Ovary (tissue), 9 donors: ENCODE results near the gene NPDC1. TPM values are rescaled to one million over a fixed set of nuclear protein-coding genes. Genes with fewer than 3 reads are reported as not detected.

Experiments
- DNase-seq, 5 donors: peaks; one replicate each; pipeline ENCODE4 v3.0.0-alpha.2; 2019 to 2020
- H3K27ac ChIP-seq, 2 donors: fragments of 200-600 bp; one replicate each; pipeline versions ENCODE4 v1.5.1 to v1.8.0; 2019 to 2022
- H3K27me3 ChIP-seq: fragments of 200-600 bp; one replicate; pipeline ENCODE4 v1.8.0; 2022
- H3K36me3 ChIP-seq: fragments of 200-600 bp; sonication (generic); one replicate; pipeline ENCODE4 v1.5.1; 2019
- H3K4me1 ChIP-seq: one replicate; pipeline ENCODE4 v1.8.1; 2013; ENCODE audit warnings: mild to moderate bottlenecking, moderate library complexity; ENCODE audit not compliant: insufficient read depth
- H3K4me3 ChIP-seq: fragments of 200-600 bp; sonication (generic); one replicate; pipeline ENCODE4 v1.5.1; 2017
- H3K9me3 ChIP-seq, 2 donors: fragments of 200-600 bp in 1 of 2; sonication (generic) in 1 of 2; one replicate each; pipeline versions ENCODE4 v1.5.1 to v1.8.1; 2013 to 2019; ENCODE audit warnings: mild to moderate bottlenecking in 1 of 2, moderate library complexity in 1 of 2
- EP300 ChIP-seq: sonication (generic); formaldehyde crosslinking; IDR thresholded peaks from one replicate; pipeline ENCODE4 v1.6.1; 2017; ENCODE audit warnings: antibody characterized with exemption
- POLR2A ChIP-seq: fragments of 450-650 bp; IDR thresholded peaks from one replicate; pipeline ENCODE4 v1.6.1; 2017; ENCODE audit warnings: antibody characterized with exemption, mild to moderate bottlenecking, moderate library complexity
- WGBS, 3 donors: extraction: QIAGEN DNeasy Blood & Tissue Kit in 1 of 3; methylation state at CpG; one replicate each; pipeline versions ENCODE4 v1.1.5 to v1.1.7; 2013 to 2017; 5-methylcytosine and 5-hydroxymethylcytosine counted together
- intact Hi-C, 4 donors: fragments of 100-400 bp; cut with DNase I; formaldehyde crosslinking; loops; one replicate each; pipeline versions ENCODE4 v1.11.0 to v1.15.1; 2022 to 2023
- polyA plus RNA-seq, 2 donors: library from polyadenylated mRNA; stranded (reverse); fragments of 200-250 nt in 1 of 2; fragments of 350-450 nt in 1 of 2; fragmentation: Illumina TruSeq in 1 of 2; extraction: RNeasy Lipid Tissue Mini Kit (QIAGEN cat#74804) in 1 of 2; gene quantifications; one replicate each; pipeline ENCODE4 v1.2.3, GENCODE V29; 2013 to 2014
- total RNA-seq, 7 donors: library from RNA; depleted of rRNA in 2 of 7; stranded (reverse); fragments of >200 nt in 2 of 7; fragmentation: NEBNext Ultra II Directional in 3 of 7; extraction: Animal tissue kit (Norgen Biotek cat#: 25700) in 3 of 7; gene quantifications; one replicate each; pipeline versions ENCODE4 v1.1.0 to v1.2.4, GENCODE V29; 2016 to 2023
- TF ChIP-seq, protein P1 (sequence below), 3 donors: fragments of 450-650 bp in 2 of 3; fragments of 200-600 bp in 1 of 3; IDR thresholded peaks; one replicate each; pipeline versions ENCODE4 v1.5.1 to v1.8.0; 2016 to 2022; ENCODE audit warnings: antibody characterized with exemption in 3 of 3, mild to moderate bottlenecking in 1 of 3
- donor health status: DM: no; HTN: no; CAD: no; lungs with moderate emphysema.
- donor health status: DM: no; HTN: no; CAD: no.
- donor health status: Bipolar disorder and iron deficiency.
- donor health status: DM: yes; HTN: yes; CAD: no.
- donor health status: DM: no; HTN: no; CAD: no.
- donor health status: DM: yes; HTN: yes; CAD: no.

The NPDC1 gene
- total and polyA plus RNA-seq, 9 donors, result 2.1 to 112 (median 49.9) TPM

DNA sequence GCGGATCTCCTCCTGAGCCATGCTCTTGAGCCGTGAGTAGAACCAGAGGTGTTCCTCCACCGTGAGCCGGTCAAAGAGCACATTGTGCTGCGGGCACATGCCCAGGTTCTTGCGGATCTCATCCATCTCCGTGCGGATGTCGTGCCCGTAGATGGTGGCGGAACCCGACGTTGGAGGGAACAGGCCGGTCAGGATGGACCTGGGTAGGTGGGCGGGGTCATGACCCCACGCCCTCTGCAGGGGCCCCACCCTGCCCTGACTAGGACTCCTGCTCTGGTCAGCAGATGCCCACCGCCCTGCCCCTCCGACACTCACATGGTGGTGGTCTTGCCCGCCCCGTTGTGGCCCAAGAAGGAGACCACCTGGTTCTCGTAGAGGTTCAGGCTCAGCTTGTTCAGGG lies 30.0 kb downstream of the NPDC1 start:
- Histone ChIP-seq H3K27ac (no peak overlapping the region), H3K9me3 (no peaks in the 10 kb centered on the region), H3K27me3 (no peaks in the 10 kb centered on the region), H3K36me3 (no peaks in the 10 kb centered on the region), H3K4me1 (no peaks in the 10 kb centered on the region), H3K4me3 (no peak overlapping the region)
- DNase-seq, result no peak
- TF ChIP-seq EP300, result no peak
- TF ChIP-seq, protein P1, sequence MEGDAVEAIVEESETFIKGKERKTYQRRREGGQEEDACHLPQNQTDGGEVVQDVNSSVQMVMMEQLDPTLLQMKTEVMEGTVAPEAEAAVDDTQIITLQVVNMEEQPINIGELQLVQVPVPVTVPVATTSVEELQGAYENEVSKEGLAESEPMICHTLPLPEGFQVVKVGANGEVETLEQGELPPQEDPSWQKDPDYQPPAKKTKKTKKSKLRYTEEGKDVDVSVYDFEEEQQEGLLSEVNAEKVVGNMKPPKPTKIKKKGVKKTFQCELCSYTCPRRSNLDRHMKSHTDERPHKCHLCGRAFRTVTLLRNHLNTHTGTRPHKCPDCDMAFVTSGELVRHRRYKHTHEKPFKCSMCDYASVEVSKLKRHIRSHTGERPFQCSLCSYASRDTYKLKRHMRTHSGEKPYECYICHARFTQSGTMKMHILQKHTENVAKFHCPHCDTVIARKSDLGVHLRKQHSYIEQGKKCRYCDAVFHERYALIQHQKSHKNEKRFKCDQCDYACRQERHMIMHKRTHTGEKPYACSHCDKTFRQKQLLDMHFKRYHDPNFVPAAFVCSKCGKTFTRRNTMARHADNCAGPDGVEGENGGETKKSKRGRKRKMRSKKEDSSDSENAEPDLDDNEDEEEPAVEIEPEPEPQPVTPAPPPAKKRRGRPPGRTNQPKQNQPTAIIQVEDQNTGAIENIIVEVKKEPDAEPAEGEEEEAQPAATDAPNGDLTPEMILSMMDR (IDR thresholded peaks at IDR 0.05), result no peak
- TF ChIP-seq POLR2A, result no peak
- intact Hi-C loops, result no loop called here
- WGBS, 3 donors, result 94 to 96% (median 95%) methylated on average over 21 of the region's 21 CpGs

DNA sequence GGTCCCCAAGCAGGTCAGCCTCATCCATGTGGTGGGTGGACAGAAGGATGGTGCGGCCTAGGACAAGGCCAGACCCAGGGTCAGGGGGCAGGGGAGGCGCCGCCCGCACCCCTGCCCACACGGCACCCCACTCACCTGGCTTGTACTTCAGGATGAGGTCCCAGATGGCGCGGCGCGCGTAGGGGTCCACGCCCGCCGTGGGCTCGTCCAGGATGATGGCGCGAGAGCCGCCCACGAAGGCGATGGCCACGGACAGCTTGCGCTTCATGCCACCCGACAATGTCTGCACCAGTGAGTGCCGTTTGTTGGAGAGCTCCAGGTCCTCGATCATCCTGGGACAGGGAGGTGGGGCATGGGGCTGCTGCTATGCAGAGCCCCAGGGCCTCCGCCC lies 30.4 kb downstream of the NPDC1 start:
- DNase-seq, result no peak
- Histone ChIP-seq H3K9me3 (no peaks in the 10 kb centered on the region), H3K36me3 (no peaks in the 10 kb centered on the region), H3K4me3 (no peak overlapping the region), H3K4me1 (no peaks in the 10 kb centered on the region), H3K27ac (no peak overlapping the region), H3K27me3 (no peaks in the 10 kb centered on the region)
- WGBS, 3 donors, result 96 to 98% (median 98%) methylated on average over 21 to 25 of the region's 25 CpGs
- intact Hi-C loops, result no loop called here
- no peak for TF ChIP-seq POLR2A

DNA sequence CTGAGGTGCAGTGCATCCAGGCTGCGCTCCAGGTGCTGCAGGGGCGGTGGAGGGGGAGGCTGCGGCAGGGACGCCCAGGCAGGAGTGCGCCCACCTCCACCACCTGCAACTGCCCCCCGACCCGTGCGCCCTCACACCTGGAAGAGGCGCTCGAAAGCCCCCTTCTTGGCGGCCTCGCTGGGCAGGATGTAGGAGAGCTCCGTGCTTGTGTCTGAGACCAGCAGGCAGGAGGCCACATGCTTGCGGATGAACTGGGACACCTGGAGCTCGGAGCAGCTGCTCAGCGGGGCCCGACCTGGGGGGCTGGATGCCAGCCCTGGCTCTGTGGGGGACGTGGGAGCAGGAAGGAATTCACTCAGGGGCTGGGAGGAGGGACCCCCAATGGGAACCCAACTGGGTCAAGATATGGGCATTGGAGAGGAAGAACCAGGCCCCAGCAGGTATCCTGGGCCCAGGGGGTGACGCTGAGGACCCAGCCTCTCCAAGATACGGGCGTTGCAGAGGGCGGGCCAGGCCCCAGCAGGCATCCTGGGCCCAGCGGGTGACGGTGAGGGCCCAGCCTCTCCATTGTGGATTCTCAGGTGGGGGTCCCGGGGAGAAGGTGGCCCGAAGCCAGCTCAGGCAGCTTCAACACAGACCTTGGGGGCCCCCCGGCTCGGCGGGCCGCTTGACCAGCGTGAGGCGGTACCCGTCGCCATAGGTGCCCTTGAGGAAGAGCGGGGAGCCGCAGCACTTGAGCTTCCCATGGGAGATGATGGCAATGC lies 31.0 kb downstream of the NPDC1 start:
- no peak for TF ChIP-seq POLR2A
- TF ChIP-seq EP300, result no peak
- TF ChIP-seq, protein P1 (IDR thresholded peaks at IDR 0.05), result no peak
- no peaks in the 10 kb centered on the region for H3K36me3 ChIP-seq
- no peaks in the 10 kb centered on the region for H3K9me3 ChIP-seq
- WGBS, 3 donors, result 93 to 97% (median 93%) methylated on average over 34 to 36 of the region's 36 CpGs
- no peaks in the 10 kb centered on the region for H3K4me1 ChIP-seq
- no peaks in the 10 kb centered on the region for H3K27me3 ChIP-seq
- intact Hi-C loops, result no loop called here
- no peak overlapping the region for H3K4me3 ChIP-seq
- no peak for DNase-seq
- no peak overlapping the region for H3K27ac ChIP-seq

DNA sequence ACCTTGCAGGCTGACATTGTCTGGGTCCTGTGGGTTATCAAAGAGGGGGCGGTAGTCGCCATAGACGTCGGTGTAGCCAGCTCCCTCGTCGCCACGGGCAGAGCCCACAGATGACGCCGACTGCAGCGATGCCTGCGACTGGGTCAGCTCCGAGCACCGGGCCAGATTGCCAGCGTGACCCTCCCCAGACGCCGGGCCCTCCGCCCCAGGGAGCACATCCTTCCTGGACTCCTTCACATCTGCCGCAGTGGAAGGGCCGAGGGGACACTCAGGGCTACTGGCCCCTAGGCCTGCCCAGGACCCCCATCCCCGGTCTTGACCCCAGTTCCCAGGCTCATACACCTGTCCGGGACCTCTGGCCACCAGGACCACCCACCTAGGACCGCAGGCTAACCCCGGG lies 31.8 kb downstream of the NPDC1 start:
- H3K36me3 ChIP-seq, result no peaks in the 10 kb centered on the region
- H3K4me3 ChIP-seq, result no peak overlapping the region
- intact Hi-C loops, result no loop called here
- no peaks in the 10 kb centered on the region for H3K9me3 ChIP-seq
- WGBS, 3 donors, result 86 to 89% (median 88%) methylated on average over 23 of the region's 23 CpGs
- H3K27ac ChIP-seq, result no peak overlapping the region
- no peaks in the 10 kb centered on the region for H3K27me3 ChIP-seq
- no peaks in the 10 kb centered on the region for H3K4me1 ChIP-seq
- TF ChIP-seq, protein P1 (IDR thresholded peaks at IDR 0.05), result no peak
- TF ChIP-seq EP300 (no peak), POLR2A (no peak)
- DNase-seq, result no peak

DNA sequence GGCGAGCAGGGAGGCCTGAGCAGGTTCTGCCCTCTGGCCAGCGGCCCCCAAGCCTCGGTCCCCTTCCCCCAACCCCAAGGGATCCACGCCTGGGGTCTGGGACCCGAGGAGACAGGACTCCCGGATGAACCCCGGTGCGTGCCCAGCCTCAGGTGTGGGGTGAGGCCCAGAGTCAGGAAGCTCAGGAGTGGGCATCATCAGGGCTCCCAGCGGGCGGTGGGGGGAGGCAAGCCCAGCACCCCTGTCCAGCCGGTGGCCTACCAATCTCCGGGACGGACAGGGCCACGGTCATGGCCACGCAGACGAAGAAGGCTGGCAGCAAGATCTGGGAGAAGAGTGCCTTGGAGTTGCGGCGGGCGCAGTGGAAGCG lies 32.4 kb downstream of the NPDC1 start:
- no peak overlapping the region for H3K4me3 ChIP-seq
- H3K4me1 ChIP-seq, result no peaks in the 10 kb centered on the region
- TF ChIP-seq, protein P1 (IDR thresholded peaks at IDR 0.05), result no peak
- TF ChIP-seq POLR2A (no peak), EP300 (no peak)
- no peaks in the 10 kb centered on the region for H3K9me3 ChIP-seq
- no peak overlapping the region for H3K27ac ChIP-seq
- H3K27me3 ChIP-seq, result no peaks in the 10 kb centered on the region
- no peak for DNase-seq
- H3K36me3 ChIP-seq, result no peaks in the 10 kb centered on the region
- 93 to 97% (median 96%) methylated on average over 17 to 20 of the region's 20 CpGs for WGBS, 3 donors
- intact Hi-C loops, result no loop called here
